ENCODE measurements around the gene AHRR. TPM values are rescaled to one million over a fixed set of nuclear protein-coding genes. Genes with fewer than 3 reads are reported as not detected.

The AHRR gene
- total RNA-seq, 1 donor = 54.6 TPM

- H3K27ac ChIP-seq (ENCODE audit: low read depth, low read length) = peak overlapping the region; percentile 86
Measured at GRCh38 chr5:441996-442334, 120.5 kb downstream of the AHRR start.

GRCh38 chr5:442335-443238 is 121.1 kb downstream of the AHRR start, which contains the start of gene EXOC3:
Gene EXOC3 (plus strand): TSS chr5:443176. CDS start chr5:446206, 3,030 bp downstream.
- no peaks in the 10 kb centered on the region for H3K9me3 ChIP-seq (ENCODE audit: low read depth, low read length)
- peak within 1 kb of the TSS; percentile 85 for H2AFZ ChIP-seq (ENCODE audit: low read length)
- peaks cover 17% of the 10 kb centered on the region for H3K4me1 ChIP-seq (ENCODE audit: insufficient read depth, low read length)
- H3K79me2 ChIP-seq (ENCODE audit: insufficient read depth, low read length) = peaks cover 32% of the 10 kb centered on the region
- peaks cover 13% of the 10 kb centered on the region for H3K36me3 ChIP-seq (ENCODE audit: insufficient read depth, low read length)
- DNase-seq (ENCODE audit: insufficient read length, low spot score, missing footprints) = peak; percentile 99
- H3K4me3 ChIP-seq (ENCODE audit: insufficient read depth, low read length) = peak within 1 kb of the TSS; percentile 96
- TF ChIP-seq CTCF (IDR thresholded peaks at IDR 0.05; ENCODE audit: extremely low read depth, low read depth, low read length) = no peak
- H4K20me1 ChIP-seq (ENCODE audit: insufficient read depth, low read length) = peaks cover 24% of the 10 kb centered on the region
- H3K27ac ChIP-seq (ENCODE audit: low read depth, low read length) = peak within 1 kb of the TSS; percentile 86
- H3K4me2 ChIP-seq (ENCODE audit: insufficient read depth, low read length) = peak within 1 kb of the TSS; percentile 100
- H3K27me3 ChIP-seq (ENCODE audit: insufficient read depth, low read length) = no peaks in the 10 kb centered on the region

More at GRCh38 chr5:441996-442334, 120.5 kb downstream of the AHRR start:
- Histone ChIP-seq H3K79me2 (ENCODE audit: insufficient read depth, low read length) (peaks cover 32% of the 10 kb centered on the region), H3K4me2 (ENCODE audit: insufficient read depth, low read length) (peak overlapping the region; percentile 93), H4K20me1 (ENCODE audit: insufficient read depth, low read length) (peaks cover 20% of the 10 kb centered on the region), H3K4me3 (ENCODE audit: insufficient read depth, low read length) (peak overlapping the region; percentile 96), H3K9me3 (ENCODE audit: low read depth, low read length) (no peaks in the 10 kb centered on the region), H2AFZ (ENCODE audit: low read length) (peak overlapping the region; percentile 85), H3K36me3 (ENCODE audit: insufficient read depth, low read length) (peaks cover 7% of the 10 kb centered on the region), H3K27me3 (ENCODE audit: insufficient read depth, low read length) (no peaks in the 10 kb centered on the region), H3K4me1 (ENCODE audit: insufficient read depth, low read length) (peaks cover 17% of the 10 kb centered on the region)
- DNase-seq (ENCODE audit: insufficient read length, low spot score, missing footprints) = no peak
- TF ChIP-seq CTCF (IDR thresholded peaks at IDR 0.05; ENCODE audit: extremely low read depth, low read depth, low read length) = no peak

- H3K79me2 ChIP-seq (ENCODE audit: insufficient read depth, low read length) = peaks cover 41% of the 10 kb centered on the region
- no peak for TF ChIP-seq CTCF (IDR thresholded peaks at IDR 0.05; ENCODE audit: extremely low read depth, low read depth, low read length)
- H3K27me3 ChIP-seq (ENCODE audit: insufficient read depth, low read length) = no peaks in the 10 kb centered on the region
- peaks cover 31% of the 10 kb centered on the region for H4K20me1 ChIP-seq (ENCODE audit: insufficient read depth, low read length)
- no peaks in the 10 kb centered on the region for H3K9me3 ChIP-seq (ENCODE audit: low read depth, low read length)
- H3K4me1 ChIP-seq (ENCODE audit: insufficient read depth, low read length) = peaks cover 17% of the 10 kb centered on the region
- H2AFZ ChIP-seq (ENCODE audit: low read length) = peak overlapping the region; percentile 46
- H3K4me2 ChIP-seq (ENCODE audit: insufficient read depth, low read length) = peak overlapping the region; percentile 100
- H3K4me3 ChIP-seq (ENCODE audit: insufficient read depth, low read length) = peak overlapping the region; percentile 96
- DNase-seq (ENCODE audit: insufficient read length, low spot score, missing footprints) = peak; percentile 91
- peaks cover 22% of the 10 kb centered on the region for H3K36me3 ChIP-seq (ENCODE audit: insufficient read depth, low read length)
- H3K27ac ChIP-seq (ENCODE audit: low read depth, low read length) = peak overlapping the region; percentile 58
Measured at GRCh38 chr5:443239-444151, 122.0 kb downstream of the AHRR start.

Measured in osteoblast (primary cell).